HG02678 (cell line): ENCODE data around the gene PDIK1L.

Source experiments
- ATAC-seq: cut with Tn5 transposase; IDR thresholded peaks from one replicate; pipeline ENCODE4 v1.9.1; 2021; ENCODE audit warnings: mild to moderate bottlenecking, moderate library complexity; ENCODE audit not compliant: unreplicated experiment

PDIK1L gene

DNA sequence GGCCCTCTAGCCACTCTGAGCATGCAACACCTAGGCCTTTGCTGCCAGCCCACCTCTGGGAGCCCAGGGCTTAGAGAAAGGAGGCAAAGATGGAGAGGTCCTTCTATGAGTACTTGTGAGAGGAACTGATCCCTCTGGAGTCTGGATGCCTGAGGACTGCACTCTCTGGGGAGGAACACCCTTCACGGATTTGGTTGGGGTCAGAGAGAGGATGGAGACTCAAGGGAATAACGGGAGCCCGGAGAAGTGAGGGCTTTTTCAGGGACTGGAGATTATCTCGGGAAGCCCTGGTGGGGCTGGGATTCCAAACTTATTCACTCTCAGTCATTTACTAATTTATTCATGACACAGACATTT, 57.6 kb downstream of the PDIK1L start:
- ATAC-seq = no peak

DNA sequence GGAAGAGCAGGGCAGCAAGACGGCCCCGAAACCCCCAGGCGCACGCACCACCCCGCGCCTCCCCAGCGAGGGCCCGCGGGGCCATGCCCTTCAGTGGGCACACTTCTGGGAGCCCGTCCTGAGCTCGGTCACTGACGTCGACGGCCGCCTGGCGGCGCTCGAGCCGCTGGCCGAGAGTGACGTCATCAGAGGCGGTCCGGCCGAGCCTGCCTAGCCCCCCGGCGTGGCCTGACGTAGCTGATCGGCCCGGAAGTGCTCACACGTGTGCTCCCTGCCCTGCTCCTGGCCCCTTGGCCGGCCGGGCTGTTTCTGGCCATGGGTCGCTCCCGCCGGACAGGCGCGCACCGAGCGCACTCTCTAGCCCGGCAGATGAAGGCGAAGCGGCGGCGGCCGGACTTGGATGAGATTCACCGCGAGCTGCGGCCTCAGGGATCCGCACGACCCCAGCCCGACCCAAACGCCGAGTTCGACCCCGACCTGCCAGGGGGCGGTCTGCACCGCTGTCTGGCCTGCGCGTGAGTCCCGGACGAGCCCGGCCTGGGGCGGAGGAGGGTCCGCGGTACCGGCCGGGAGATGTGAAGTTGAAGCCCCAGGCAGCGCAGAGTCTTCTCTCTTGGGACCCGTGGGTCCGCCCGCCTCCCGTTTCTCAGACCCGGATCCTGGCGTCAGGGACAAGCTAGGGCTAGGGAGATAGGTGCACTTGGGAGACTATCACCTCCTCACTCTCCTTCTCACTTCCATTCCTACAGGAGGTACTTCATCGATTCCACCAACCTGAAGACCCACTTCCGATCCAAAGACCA, 58.2 kb downstream of the PDIK1L start, which contains the start of gene ZNF593:
Gene ZNF593 (plus strand): TSS at position 240 of the 803 bp plus-strand sequence. CDS start 76 bp downstream, at position 316.
- ATAC-seq = peak; percentile 95

DNA sequence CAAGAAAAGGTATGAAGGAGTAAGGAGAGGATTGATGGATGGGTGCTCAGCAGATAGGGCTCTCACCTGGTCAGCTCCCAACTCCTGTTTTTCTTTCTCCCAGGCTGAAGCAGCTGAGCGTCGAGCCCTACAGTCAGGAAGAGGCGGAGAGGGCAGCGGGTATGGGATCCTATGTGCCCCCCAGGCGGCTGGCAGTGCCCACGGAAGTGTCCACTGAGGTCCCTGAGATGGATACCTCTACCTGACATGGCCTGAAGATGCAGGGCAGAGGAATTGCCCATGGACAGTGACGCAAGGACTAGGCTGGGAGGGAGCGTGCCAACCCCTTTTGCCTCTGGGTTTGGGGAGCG, 58.8 kb downstream of the PDIK1L start:
- ATAC-seq = no peak

DNA sequence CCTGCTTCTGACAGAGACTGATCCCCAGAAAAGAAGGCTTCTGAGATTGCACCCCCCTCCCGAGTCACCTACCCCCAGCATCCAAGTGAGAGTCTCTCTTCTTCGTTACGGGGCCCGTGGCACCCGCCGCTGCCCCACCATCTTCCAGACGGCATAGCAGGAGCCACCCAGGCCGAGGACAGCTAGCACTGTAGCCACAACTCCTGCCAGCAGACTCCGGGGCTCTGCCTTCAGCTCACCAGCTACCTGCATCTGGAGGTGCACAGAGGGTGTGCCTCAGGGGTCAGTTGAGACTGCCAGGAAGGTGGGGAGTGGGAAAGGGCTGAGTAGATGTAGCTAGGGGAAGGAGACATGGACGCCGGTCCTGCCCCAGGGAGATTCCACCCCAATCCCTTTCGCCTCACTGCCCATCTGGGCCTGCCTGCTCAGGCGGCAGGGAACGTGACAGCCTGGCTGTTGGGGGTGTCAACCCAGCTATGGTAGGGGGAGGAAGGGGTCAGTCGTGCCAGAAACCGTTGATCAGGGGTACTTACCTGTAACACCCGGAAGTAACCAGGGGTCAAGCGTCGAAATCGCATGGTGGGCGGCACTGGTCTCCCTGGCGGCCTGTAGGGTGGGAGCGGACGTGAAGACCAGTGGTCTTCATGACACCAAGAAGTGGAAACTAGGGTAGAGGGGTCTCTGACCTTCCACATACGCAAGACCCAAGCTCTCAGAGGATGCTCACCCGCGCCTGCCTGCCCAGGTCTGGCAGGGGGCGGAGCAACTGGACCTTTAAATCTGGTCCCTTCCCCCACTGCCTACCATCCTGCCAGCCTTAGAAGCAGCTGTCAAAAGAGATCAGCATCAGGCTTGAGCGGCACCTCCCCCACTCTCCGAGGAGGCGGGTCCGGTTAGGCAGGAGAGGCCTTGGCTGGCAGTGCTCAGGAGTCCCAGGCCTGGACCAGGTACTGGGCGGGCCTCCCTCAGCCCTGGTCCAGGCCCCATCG, 59.8 kb downstream of the PDIK1L start, which contains the start of gene ZNF593OS:
Gene ZNF593OS (minus strand): TSS at position 749 of the 989 bp plus-strand sequence. CDS start 171 bp downstream, at position 578.
- no peak for ATAC-seq
